Neural progenitor cell (in vitro differentiated cells): ENCODE results near the gene AKT1. TPM values are rescaled to one million over a fixed set of nuclear protein-coding genes. Genes with fewer than 3 reads are reported as not detected.
"Not testable (repeated sequence)": the region's sequence is repeated elsewhere in the genome, so short reads cannot be mapped to it uniquely, and the experiment has no call there.

Experiments used
- DNase-seq: peaks from one replicate; pipeline ENCODE4 v3.0.0-alpha.2; 2016; ENCODE audit warnings: low spot score
- H2AFZ ChIP-seq: fragments of 200-600 bp; sonication (generic); replicated peaks from 2 replicates; pipeline ENCODE4 v1.6.1; 2016; ENCODE audit warnings: antibody characterized with exemption
- H3F3A ChIP-seq: fragments of 200-600 bp; sonication (generic); 2 replicates; pipeline ENCODE4 v1.6.1; 2016; ENCODE audit warnings: antibody characterized with exemption, low read depth
- H3K27ac ChIP-seq: fragments of 200-600 bp; sonication (generic); 2 replicates; pipeline ENCODE4 v1.5.1; 2016; ENCODE audit warnings: mild to moderate bottlenecking
- H3K27me3 ChIP-seq: fragments of 200-600 bp; sonication (generic); 2 replicates; pipeline ENCODE4 v1.6.1; 2016; ENCODE audit warnings: mild to moderate bottlenecking, moderate library complexity
- H3K36me3 ChIP-seq: fragments of 200-600 bp; sonication (generic); 2 replicates; pipeline ENCODE4 v1.5.1; 2016
- H3K4me1 ChIP-seq: fragments of 200-600 bp; sonication (generic); 2 replicates; pipeline ENCODE4 v1.6.1; 2016; ENCODE audit warnings: mixed run types
- H3K4me2 ChIP-seq: fragments of 200-600 bp; sonication (generic); 2 replicates; pipeline ENCODE4 v1.6.1; 2016
- H3K4me3 ChIP-seq: fragments of 200-600 bp; sonication (generic); 2 replicates; pipeline ENCODE4 v1.5.1; 2016
- H3K79me2 ChIP-seq: fragments of 200-600 bp; sonication (generic); 2 replicates; pipeline ENCODE4 v1.6.1; 2016; ENCODE audit warnings: low read depth
- H3K9ac ChIP-seq: fragments of 200-600 bp; sonication (generic); 2 replicates; pipeline ENCODE4 v1.6.1; 2016
- H3K9me3 ChIP-seq: fragments of 200-600 bp; sonication (generic); 2 replicates; pipeline ENCODE4 v1.5.1; 2016; ENCODE audit warnings: low read depth
- H4K20me1 ChIP-seq: fragments of 200-600 bp; sonication (generic); 2 replicates; pipeline ENCODE4 v1.6.1; 2016; ENCODE audit warnings: low read depth
- H3K27ac Mint-ChIP-seq: 3 replicates; pipeline ENCODE4 v1.8.0; 2021; ENCODE audit warnings: mixed read lengths
- H3K27me3 Mint-ChIP-seq: 2 replicates; pipeline ENCODE4 v1.8.0; 2022; ENCODE audit warnings: low read depth, mild to moderate bottlenecking, inconsistent platforms, moderate library complexity, mixed read lengths; ENCODE audit not compliant: insufficient read depth
- H3K36me3 Mint-ChIP-seq: 3 replicates; pipeline ENCODE4 v1.8.0; 2021; ENCODE audit warnings: mixed read lengths
- H3K4me1 Mint-ChIP-seq: 3 replicates; pipeline ENCODE4 v1.8.0; 2021; ENCODE audit warnings: mixed read lengths
- H3K4me3 Mint-ChIP-seq: 3 replicates; pipeline ENCODE4 v1.8.0; 2021; ENCODE audit warnings: mild to moderate bottlenecking, moderate library complexity, mixed read lengths
- H3K9me3 Mint-ChIP-seq: 3 replicates; pipeline ENCODE4 v1.8.0; 2020; ENCODE audit warnings: mixed read lengths
- EZH2 ChIP-seq: fragments of 200-600 bp; sonication (generic); IDR thresholded peaks from 2 replicates; pipeline ENCODE4 v1.6.1; 2017; ENCODE audit warnings: antibody characterized with exemption, mild to moderate bottlenecking, moderate library complexity
- EZH2phosphoT487 ChIP-seq: fragments of 200-600 bp; sonication (generic); IDR thresholded peaks from 2 replicates; pipeline ENCODE4 v1.6.1; 2017; ENCODE audit warnings: antibody characterized with exemption
- total RNA-seq: library from RNA; depleted of rRNA; stranded (reverse); fragments of >200 nt; gene quantifications from 2 replicates; pipeline ENCODE4 v1.2.3, GENCODE V29; 2015; ENCODE audit warnings: low replicate concordance
- TF ChIP-seq, protein P1 (sequence below): fragments of 200-600 bp; sonication (generic); IDR thresholded peaks from 2 replicates; pipeline ENCODE4 v1.5.1; 2017; ENCODE audit warnings: antibody characterized with exemption, mild to moderate bottlenecking

The AKT1 gene
- total RNA-seq, 1 donor from 2014 or later = 67.2 TPM

- H3K27ac ChIP-seq = no peak overlapping the region
- no peak overlapping the region for H3K4me3 ChIP-seq
- no peak overlapping the region for H3K4me2 ChIP-seq
- H3K27me3 ChIP-seq = no peaks in the 10 kb centered on the region
- H3F3A ChIP-seq = no peaks in the 10 kb centered on the region
- peaks cover 8% of the 10 kb centered on the region for H3K4me1 Mint-ChIP-seq
- no peaks in the 10 kb centered on the region for H3K79me2 ChIP-seq
- H3K27ac Mint-ChIP-seq = no peak overlapping the region
- no peak for TF ChIP-seq EZH2phosphoT487
- TF ChIP-seq, protein P1, sequence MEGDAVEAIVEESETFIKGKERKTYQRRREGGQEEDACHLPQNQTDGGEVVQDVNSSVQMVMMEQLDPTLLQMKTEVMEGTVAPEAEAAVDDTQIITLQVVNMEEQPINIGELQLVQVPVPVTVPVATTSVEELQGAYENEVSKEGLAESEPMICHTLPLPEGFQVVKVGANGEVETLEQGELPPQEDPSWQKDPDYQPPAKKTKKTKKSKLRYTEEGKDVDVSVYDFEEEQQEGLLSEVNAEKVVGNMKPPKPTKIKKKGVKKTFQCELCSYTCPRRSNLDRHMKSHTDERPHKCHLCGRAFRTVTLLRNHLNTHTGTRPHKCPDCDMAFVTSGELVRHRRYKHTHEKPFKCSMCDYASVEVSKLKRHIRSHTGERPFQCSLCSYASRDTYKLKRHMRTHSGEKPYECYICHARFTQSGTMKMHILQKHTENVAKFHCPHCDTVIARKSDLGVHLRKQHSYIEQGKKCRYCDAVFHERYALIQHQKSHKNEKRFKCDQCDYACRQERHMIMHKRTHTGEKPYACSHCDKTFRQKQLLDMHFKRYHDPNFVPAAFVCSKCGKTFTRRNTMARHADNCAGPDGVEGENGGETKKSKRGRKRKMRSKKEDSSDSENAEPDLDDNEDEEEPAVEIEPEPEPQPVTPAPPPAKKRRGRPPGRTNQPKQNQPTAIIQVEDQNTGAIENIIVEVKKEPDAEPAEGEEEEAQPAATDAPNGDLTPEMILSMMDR = peak; percentile 51
- H3K4me1 ChIP-seq = no peaks in the 10 kb centered on the region
- peaks cover 2% of the 10 kb centered on the region for H3K9me3 Mint-ChIP-seq
- H3K9ac ChIP-seq = no peak overlapping the region
- no peaks in the 10 kb centered on the region for H4K20me1 ChIP-seq
- H3K9me3 ChIP-seq = no peaks in the 10 kb centered on the region
- peak; percentile 59 for DNase-seq
- no peaks in the 10 kb centered on the region for H3K36me3 ChIP-seq
- H3K4me3 Mint-ChIP-seq = no peak overlapping the region
- H2AFZ ChIP-seq = no peak overlapping the region
- H3K27me3 Mint-ChIP-seq = no peaks in the 10 kb centered on the region
- H3K36me3 Mint-ChIP-seq = no peaks in the 10 kb centered on the region
Observed at GRCh38 chr14:104731320-104732294, 63.9 kb downstream of the AKT1 start.

GRCh38 chr14:104730487-104730886 is 65.1 kb downstream of the AKT1 start:
- no peaks in the 10 kb centered on the region for H3K79me2 ChIP-seq
- Mint-ChIP-seq H3K27ac (no peak overlapping the region), H3K9me3 (peaks cover 2% of the 10 kb centered on the region), H3K36me3 (no peaks in the 10 kb centered on the region), H3K4me3 (no peak overlapping the region), H3K4me1 (peaks cover 3% of the 10 kb centered on the region), H3K27me3 (no peaks in the 10 kb centered on the region)
- DNase-seq = no peak
- H2AFZ ChIP-seq = no peak overlapping the region
- H3F3A ChIP-seq = no peaks in the 10 kb centered on the region
- no peaks in the 10 kb centered on the region for H3K36me3 ChIP-seq
- no peak overlapping the region for H3K4me2 ChIP-seq
- no peaks in the 10 kb centered on the region for H3K9me3 ChIP-seq
- H3K4me3 ChIP-seq = no peak overlapping the region
- TF ChIP-seq, protein P1 = no peak
- TF ChIP-seq EZH2phosphoT487 (no peak), EZH2 (no peak)
- H3K27ac ChIP-seq = no peak overlapping the region
- H3K27me3 ChIP-seq = no peaks in the 10 kb centered on the region
- peaks cover 2% of the 10 kb centered on the region for H3K4me1 ChIP-seq
- H3K9ac ChIP-seq = no peak overlapping the region
- H4K20me1 ChIP-seq = no peaks in the 10 kb centered on the region

GRCh38 chr14:104729835-104730181 is 65.7 kb downstream of the AKT1 start:
- no peaks in the 10 kb centered on the region for H3K36me3 ChIP-seq
- no peak for TF ChIP-seq EZH2
- no peak for TF ChIP-seq EZH2phosphoT487
- TF ChIP-seq, protein P1 = no peak

DNA sequence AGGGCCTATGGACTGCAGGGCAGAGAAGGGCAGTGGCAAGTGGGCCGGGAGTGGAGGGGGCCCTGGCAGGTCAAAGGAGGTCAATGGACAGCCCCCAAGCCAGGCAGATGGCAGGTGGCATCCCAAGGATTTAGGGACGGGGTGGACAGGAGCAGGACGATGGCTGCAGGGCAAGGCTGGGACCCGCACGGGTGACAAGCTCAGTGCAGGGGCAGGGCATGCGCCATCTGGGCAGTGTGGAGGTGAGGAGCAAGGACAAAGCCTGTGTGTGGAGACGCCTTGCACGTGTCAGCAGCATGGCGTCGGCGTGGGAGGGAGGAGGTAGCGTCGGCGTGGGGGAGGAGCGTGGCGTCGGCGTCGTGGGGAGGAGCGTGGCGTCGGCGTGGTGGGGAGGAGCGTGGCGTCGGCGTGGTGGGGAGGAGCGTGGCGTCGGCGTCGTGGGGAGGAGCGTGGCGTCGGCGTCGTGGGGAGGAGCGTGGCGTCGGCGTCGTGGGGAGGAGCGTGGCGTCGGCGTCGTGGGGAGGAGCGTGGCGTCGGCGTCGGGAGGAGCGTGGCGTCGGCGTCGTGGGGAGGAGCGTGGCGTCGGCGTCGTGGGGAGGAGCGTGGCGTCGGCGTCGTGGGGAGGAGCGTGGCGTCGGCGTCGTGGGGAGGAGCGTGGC is 66.2 kb downstream of the AKT1 start:
- DNase-seq, H3F3A ChIP-seq, H3K4me3 Mint-ChIP-seq, H3K27ac ChIP-seq, H3K4me2 ChIP-seq, H3K79me2 ChIP-seq, H3K9me3 ChIP-seq, H3K4me1 Mint-ChIP-seq, H3K36me3 ChIP-seq, H2AFZ ChIP-seq, H3K4me3 ChIP-seq, H3K27me3 Mint-ChIP-seq, H3K27me3 ChIP-seq, H3K36me3 Mint-ChIP-seq, H3K9me3 Mint-ChIP-seq, H4K20me1 ChIP-seq, H3K9ac ChIP-seq: not testable (repeated sequence)
- peak overlapping the region; percentile 60 for H3K27ac Mint-ChIP-seq
- peaks cover 13% of the 10 kb centered on the region for H3K4me1 ChIP-seq

More at GRCh38 chr14:104729835-104730181, 65.7 kb downstream of the AKT1 start:
- no peak for DNase-seq
- Histone ChIP-seq H3K4me1 (peaks cover 9% of the 10 kb centered on the region), H2AFZ (no peak overlapping the region), H3F3A (no peaks in the 10 kb centered on the region), H3K27ac (no peak overlapping the region), H4K20me1 (no peaks in the 10 kb centered on the region), H3K4me2 (no peak overlapping the region), H3K9ac (no peak overlapping the region), H3K27me3 (no peaks in the 10 kb centered on the region), H3K4me3 (no peak overlapping the region), H3K79me2 (no peaks in the 10 kb centered on the region), H3K9me3 (no peaks in the 10 kb centered on the region)
- no peak overlapping the region for H3K27ac Mint-ChIP-seq
- peaks cover 8% of the 10 kb centered on the region for H3K4me1 Mint-ChIP-seq
- peaks cover 2% of the 10 kb centered on the region for H3K9me3 Mint-ChIP-seq
- no peaks in the 10 kb centered on the region for H3K36me3 Mint-ChIP-seq
- no peak overlapping the region for H3K4me3 Mint-ChIP-seq
- no peaks in the 10 kb centered on the region for H3K27me3 Mint-ChIP-seq
